Ovary (tissue), 9 donors: ENCODE measurements around the gene PHACTR1. TPM values are rescaled to one million over a fixed set of nuclear protein-coding genes. Genes with fewer than 3 reads are reported as not detected.
A peak's percentile ranks its signal among the peaks of the same experiment; 100 is the strongest.

Source experiments
- DNase-seq, 5 donors: peaks; one replicate each; pipeline ENCODE4 v3.0.0-alpha.2; 2019 to 2020
- H3K27ac ChIP-seq, 2 donors: fragments of 200-600 bp; one replicate each; pipeline versions ENCODE4 v1.5.1 to v1.8.0; 2019 to 2022
- H3K27me3 ChIP-seq: fragments of 200-600 bp; one replicate; pipeline ENCODE4 v1.8.0; 2022
- H3K36me3 ChIP-seq: fragments of 200-600 bp; sonication (generic); one replicate; pipeline ENCODE4 v1.5.1; 2019
- H3K4me1 ChIP-seq: one replicate; pipeline ENCODE4 v1.8.1; 2013; ENCODE audit warnings: mild to moderate bottlenecking, moderate library complexity; ENCODE audit not compliant: insufficient read depth
- H3K4me3 ChIP-seq: fragments of 200-600 bp; sonication (generic); one replicate; pipeline ENCODE4 v1.5.1; 2017
- H3K9me3 ChIP-seq, 2 donors: fragments of 200-600 bp in 1 of 2; sonication (generic) in 1 of 2; one replicate each; pipeline versions ENCODE4 v1.5.1 to v1.8.1; 2013 to 2019; ENCODE audit warnings: mild to moderate bottlenecking in 1 of 2, moderate library complexity in 1 of 2
- CTCF ChIP-seq, 3 donors: fragments of 450-650 bp in 2 of 3; fragments of 200-600 bp in 1 of 3; IDR thresholded peaks; one replicate each; pipeline versions ENCODE4 v1.5.1 to v1.8.0; 2016 to 2022; ENCODE audit warnings: antibody characterized with exemption in 3 of 3, mild to moderate bottlenecking in 1 of 3
- EP300 ChIP-seq: sonication (generic); formaldehyde crosslinking; IDR thresholded peaks from one replicate; pipeline ENCODE4 v1.6.1; 2017; ENCODE audit warnings: antibody characterized with exemption
- POLR2A ChIP-seq: fragments of 450-650 bp; IDR thresholded peaks from one replicate; pipeline ENCODE4 v1.6.1; 2017; ENCODE audit warnings: antibody characterized with exemption, mild to moderate bottlenecking, moderate library complexity
- WGBS, 3 donors: extraction: QIAGEN DNeasy Blood & Tissue Kit in 1 of 3; methylation state at CpG; one replicate each; pipeline versions ENCODE4 v1.1.5 to v1.1.7; 2013 to 2017; 5-methylcytosine and 5-hydroxymethylcytosine counted together
- intact Hi-C, 4 donors: fragments of 100-400 bp; cut with DNase I; formaldehyde crosslinking; loops; one replicate each; pipeline versions ENCODE4 v1.11.0 to v1.15.1; 2022 to 2023
- polyA plus RNA-seq, 2 donors: library from polyadenylated mRNA; stranded (reverse); fragments of 200-250 nt in 1 of 2; fragments of 350-450 nt in 1 of 2; fragmentation: Illumina TruSeq in 1 of 2; extraction: RNeasy Lipid Tissue Mini Kit (QIAGEN cat#74804) in 1 of 2; gene quantifications; one replicate each; pipeline ENCODE4 v1.2.3, GENCODE V29; 2013 to 2014
- total RNA-seq, 7 donors: library from RNA; depleted of rRNA in 2 of 7; stranded (reverse); fragments of >200 nt in 2 of 7; fragmentation: NEBNext Ultra II Directional in 3 of 7; extraction: Animal tissue kit (Norgen Biotek cat#: 25700) in 3 of 7; gene quantifications; one replicate each; pipeline versions ENCODE4 v1.1.0 to v1.2.4, GENCODE V29; 2016 to 2023
- donor health status: DM: no; HTN: no; CAD: no; lungs with moderate emphysema.
- donor health status: DM: no; HTN: no; CAD: no.
- donor health status: Bipolar disorder and iron deficiency.
- donor health status: DM: yes; HTN: yes; CAD: no.
- donor health status: DM: no; HTN: no; CAD: no.
- donor health status: DM: yes; HTN: yes; CAD: no.

The PHACTR1 gene
- total and polyA plus RNA-seq, 9 donors, result 0.48 to 10.9 (median 3.7) TPM

- DNase-seq, result no peak
- TF ChIP-seq CTCF (IDR thresholded peaks at IDR 0.05), result no peak
- TF ChIP-seq POLR2A, result no peak
- no peak for TF ChIP-seq EP300
- no peaks in the 10 kb centered on the region for H3K4me1 ChIP-seq
- H3K36me3 ChIP-seq, result no peaks in the 10 kb centered on the region
- WGBS, 3 donors, result 4 to 7% (median 5%) methylated on average over 9 of the region's 9 CpGs
- no peaks in the 10 kb centered on the region for H3K9me3 ChIP-seq
- H3K27ac ChIP-seq, result peak overlapping the region in 1 of 2 donors; percentile 57
- H3K27me3 ChIP-seq, result no peaks in the 10 kb centered on the region
- intact Hi-C loops, result no loop called here
- peak overlapping the region; percentile 65 for H3K4me3 ChIP-seq
These were observed 241.6 kb downstream of the PHACTR1 start for GRCh38 chr6:12958052-12958706.

- H3K36me3 ChIP-seq, result no peaks in the 10 kb centered on the region
- TF ChIP-seq EP300 (no peak), CTCF (IDR thresholded peaks at IDR 0.05) (no peak), POLR2A (no peak)
- H3K9me3 ChIP-seq, result no peaks in the 10 kb centered on the region
- intact Hi-C loops, result no loop called here
- H3K4me3 ChIP-seq, result no peak overlapping the region
- H3K27ac ChIP-seq, result no peak overlapping the region
- 90 to 97% (median 91%) methylated on average over 4 of the region's 4 CpGs for WGBS, 3 donors
- no peaks in the 10 kb centered on the region for H3K4me1 ChIP-seq
- no peaks in the 10 kb centered on the region for H3K27me3 ChIP-seq
- no peak for DNase-seq
These were observed 245.2 kb downstream of the PHACTR1 start for GRCh38 chr6:12961761-12962160.

- no peak for DNase-seq
- H3K27me3 ChIP-seq, result no peaks in the 10 kb centered on the region
- no peaks in the 10 kb centered on the region for H3K4me1 ChIP-seq
- no peak for TF ChIP-seq CTCF (IDR thresholded peaks at IDR 0.05)
- TF ChIP-seq EP300, result no peak
- TF ChIP-seq POLR2A, result no peak
- intact Hi-C loops, result no loop called here
- no peaks in the 10 kb centered on the region for H3K9me3 ChIP-seq
- H3K27ac ChIP-seq, result no peak overlapping the region
- H3K36me3 ChIP-seq, result no peaks in the 10 kb centered on the region
- WGBS, 3 donors, result 82 to 83% (median 82%) methylated on average over 1 of the region's 1 CpG
- H3K4me3 ChIP-seq, result no peak overlapping the region
These were observed 246.0 kb downstream of the PHACTR1 start for GRCh38 chr6:12962529-12962928.

GRCh38 chr6:12962987-12963386 lies 246.4 kb downstream of the PHACTR1 start:
- Histone ChIP-seq H3K27ac (no peak overlapping the region), H3K4me3 (no peak overlapping the region), H3K27me3 (no peaks in the 10 kb centered on the region), H3K36me3 (no peaks in the 10 kb centered on the region), H3K9me3 (no peaks in the 10 kb centered on the region), H3K4me1 (no peaks in the 10 kb centered on the region)
- TF ChIP-seq POLR2A (no peak), EP300 (no peak), CTCF (IDR thresholded peaks at IDR 0.05) (no peak)
- WGBS, 3 donors, result 85 to 86% (median 85%) methylated on average over 5 of the region's 5 CpGs
- intact Hi-C loops, result no loop called here
- DNase-seq, result no peak
